Endodermal cell (in vitro differentiated cells): Measurements from ENCODE around the gene YBX1. TPM values are rescaled to one million over a fixed set of nuclear protein-coding genes. Genes with fewer than 3 reads are reported as not detected.
"Not testable (repeated sequence)": the region's sequence is repeated elsewhere in the genome, so short reads cannot be mapped to it uniquely, and the experiment has no call there.

Source experiments
- DNase-seq: peaks from one replicate; pipeline ENCODE4 v3.0.0-alpha.2; 2017
- H3K27ac ChIP-seq: 2 replicates; pipeline ENCODE4 v1.5.1; 2013; ENCODE audit warnings: mild to moderate bottlenecking, low read depth, low read length, moderate library complexity
- H3K27me3 ChIP-seq: 2 replicates; pipeline ENCODE4 v1.6.1; 2013; ENCODE audit warnings: mild to moderate bottlenecking, low read length, moderate library complexity; ENCODE audit not compliant: insufficient read depth, control insufficient read depth, poor library complexity, severe bottlenecking
- H3K36me3 ChIP-seq: 2 replicates; pipeline ENCODE4 v1.7.0; 2013; ENCODE audit warnings: mild to moderate bottlenecking, low read length, moderate library complexity; ENCODE audit not compliant: control insufficient read depth, insufficient read depth
- H3K4me1 ChIP-seq: one replicate; pipeline ENCODE4 v1.7.0; 2013; ENCODE audit warnings: low read length; ENCODE audit not compliant: control insufficient read depth, insufficient read depth
- H3K4me3 ChIP-seq: 2 replicates; pipeline ENCODE4 v1.5.1; 2013; ENCODE audit warnings: mild to moderate bottlenecking, low read length, moderate library complexity
- H3K9ac ChIP-seq: 2 replicates; pipeline ENCODE4 v1.6.1; 2013; ENCODE audit warnings: mild to moderate bottlenecking, low read length, moderate library complexity; ENCODE audit not compliant: poor library complexity, severe bottlenecking; ENCODE audit errors: extremely low read depth
- H3K9me3 ChIP-seq: 2 replicates; pipeline ENCODE4 v1.6.1; 2013; ENCODE audit warnings: mild to moderate bottlenecking, low read length, moderate library complexity; ENCODE audit not compliant: control insufficient read depth
- H3K27ac Mint-ChIP-seq: 2 replicates; pipeline ENCODE4 v1.8.0; 2020; ENCODE audit warnings: mixed read lengths
- H3K27me3 Mint-ChIP-seq: 2 replicates; pipeline ENCODE4 v1.8.0; 2021; ENCODE audit warnings: mild to moderate bottlenecking, mixed read lengths; ENCODE audit not compliant: insufficient read depth
- H3K36me3 Mint-ChIP-seq: 2 replicates; pipeline ENCODE4 v1.8.0; 2020; ENCODE audit warnings: low read depth, mixed read lengths
- H3K4me1 Mint-ChIP-seq: 2 replicates; pipeline ENCODE4 v1.8.0; 2020; ENCODE audit warnings: mixed read lengths
- H3K4me3 Mint-ChIP-seq: 2 replicates; pipeline ENCODE4 v1.8.0; 2020; ENCODE audit warnings: mild to moderate bottlenecking, moderate library complexity, mixed read lengths
- H3K9me3 Mint-ChIP-seq: 2 replicates; pipeline ENCODE4 v1.8.0; 2020; ENCODE audit warnings: mild to moderate bottlenecking, mixed read lengths
- CTCF ChIP-seq: fragments of 200-600 bp; sonication (generic); conservative IDR thresholded peaks from 2 replicates; pipeline ENCODE4 v1.5.0; 2021; ENCODE audit warnings: antibody characterized with exemption, mild to moderate bottlenecking
- WGBS, 2 experiments: methylation state at CpG; one replicate each; pipeline versions ENCODE4 v1.1.5 to v1.1.7; 2013; ENCODE audit warnings: missing lambda C conversion rate in 2 of 2, mixed read lengths in 1 of 2; ENCODE audit not compliant: insufficient coverage in 1 of 2, insufficient read length in 1 of 2; 5-methylcytosine and 5-hydroxymethylcytosine counted together
- total RNA-seq, 2 donors: library from RNA; stranded (reverse); fragmentation: NEBNext Ultra II Directional in 1 of 2; extraction: Animal tissue kit (Norgen Biotek cat#: 25700) in 1 of 2; gene quantifications; 2 replicates in 1 of 2; 3 replicates in 1 of 2; pipeline ENCODE4 v1.2.1, GENCODE V29; 2021

YBX1 gene
- total RNA-seq, 2 donors from 2014 or later: 655 to 668 TPM

- DNase-seq: no peak
- Mint-ChIP-seq H3K4me1 (peaks cover 9% of the 10 kb centered on the region), H3K4me3 (no peak overlapping the region), H3K36me3 (peaks cover 1% of the 10 kb centered on the region), H3K27ac (no peak overlapping the region), H3K27me3 (no peaks in the 10 kb centered on the region), H3K9me3 (peaks cover 2% of the 10 kb centered on the region)
- Histone ChIP-seq H3K9ac (no peak overlapping the region), H3K27ac (no peak overlapping the region), H3K9me3 (no peaks in the 10 kb centered on the region), H3K4me1 (no peaks in the 10 kb centered on the region), H3K27me3 (no peaks in the 10 kb centered on the region), H3K36me3 (no peaks in the 10 kb centered on the region), H3K4me3 (no peak overlapping the region)
- 83 to 92% methylated on average over 1 of the region's 1 CpG for WGBS, 2 experiments
- TF ChIP-seq CTCF: no peak
Observed at GRCh38 chr1:42720868-42721267, 38.6 kb downstream of the YBX1 start.

- DNase-seq: no peak
- no peak for TF ChIP-seq CTCF
- peaks cover 9% of the 10 kb centered on the region for H3K4me1 Mint-ChIP-seq
- 90 to 100% methylated on average over 3 of the region's 3 CpGs for WGBS, 2 experiments
- H3K36me3 ChIP-seq: no peaks in the 10 kb centered on the region
- no peaks in the 10 kb centered on the region for H3K9me3 ChIP-seq
- peaks cover 2% of the 10 kb centered on the region for H3K9me3 Mint-ChIP-seq
- no peak overlapping the region for H3K27ac Mint-ChIP-seq
- H3K9ac ChIP-seq: no peak overlapping the region
- no peak overlapping the region for H3K27ac ChIP-seq
- no peaks in the 10 kb centered on the region for H3K4me1 ChIP-seq
- H3K4me3 Mint-ChIP-seq: no peak overlapping the region
- no peaks in the 10 kb centered on the region for H3K27me3 ChIP-seq
- peaks cover 1% of the 10 kb centered on the region for H3K36me3 Mint-ChIP-seq
- no peaks in the 10 kb centered on the region for H3K27me3 Mint-ChIP-seq
- H3K4me3 ChIP-seq: no peak overlapping the region
Observed at GRCh38 chr1:42721926-42722325, 39.7 kb downstream of the YBX1 start.

- not testable (repeated sequence) for H3K4me3 Mint-ChIP-seq, H3K27ac ChIP-seq, H3K4me1 ChIP-seq, DNase-seq, H3K9me3 ChIP-seq, H3K27ac Mint-ChIP-seq, H3K36me3 Mint-ChIP-seq, H3K4me1 Mint-ChIP-seq, H3K27me3 ChIP-seq, H3K27me3 Mint-ChIP-seq, H3K36me3 ChIP-seq, H3K9ac ChIP-seq, H3K4me3 ChIP-seq, H3K9me3 Mint-ChIP-seq
- 80 to 92% methylated on average over 1 of the region's 2 CpGs for WGBS, 2 experiments
Observed at GRCh38 chr1:42722403-42722802, 40.2 kb downstream of the YBX1 start.

GRCh38 chr1:42723511-42723910, 41.3 kb downstream of the YBX1 start:
- Histone ChIP-seq H3K4me1 (no peaks in the 10 kb centered on the region), H3K9me3 (no peaks in the 10 kb centered on the region), H3K36me3 (no peaks in the 10 kb centered on the region), H3K4me3 (no peak overlapping the region), H3K27ac (no peak overlapping the region), H3K27me3 (no peaks in the 10 kb centered on the region), H3K9ac (no peak overlapping the region)
- Mint-ChIP-seq H3K4me3 (no peak overlapping the region), H3K27ac (no peak overlapping the region), H3K36me3 (peaks cover 1% of the 10 kb centered on the region), H3K9me3 (peaks cover 2% of the 10 kb centered on the region), H3K27me3 (no peaks in the 10 kb centered on the region), H3K4me1 (peaks cover 9% of the 10 kb centered on the region)
- DNase-seq: no peak
- TF ChIP-seq CTCF: no peak
- 76 to 91% methylated on average over 5 to 6 of the region's 6 CpGs for WGBS, 2 experiments

GRCh38 chr1:42725820-42726219, 43.6 kb downstream of the YBX1 start:
- not testable (repeated sequence) for H3K27me3 Mint-ChIP-seq, H3K4me3 ChIP-seq, H3K27me3 ChIP-seq, H3K4me1 Mint-ChIP-seq, H3K9me3 Mint-ChIP-seq, H3K4me3 Mint-ChIP-seq, H3K4me1 ChIP-seq, H3K36me3 Mint-ChIP-seq, H3K9me3 ChIP-seq, H3K27ac Mint-ChIP-seq, DNase-seq, H3K9ac ChIP-seq, H3K27ac ChIP-seq, H3K36me3 ChIP-seq
- WGBS, 2 experiments: 81 to 96% methylated on average over 3 to 4 of the region's 4 CpGs
